Measurements from ENCODE around the gene CHML.

CHML gene

DNA sequence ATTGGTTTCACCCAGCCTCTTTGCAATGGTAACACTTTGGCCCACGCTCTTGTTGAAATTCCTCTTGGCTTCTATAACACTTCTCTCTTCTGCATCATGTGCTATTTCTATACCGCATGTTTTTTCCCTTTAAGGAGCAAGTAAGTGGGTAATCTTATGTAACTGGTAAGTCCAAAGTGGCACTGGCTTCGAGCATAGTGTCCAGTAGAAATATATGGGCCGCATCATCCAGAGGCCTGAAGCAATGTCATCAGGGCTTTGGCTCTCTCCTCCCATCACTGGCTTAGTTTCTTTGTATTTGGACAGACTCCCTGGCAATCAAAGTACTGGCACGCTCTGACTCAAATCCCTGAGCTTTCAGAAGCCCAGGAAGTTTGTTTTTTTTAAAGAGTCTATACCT is 17.5 kb downstream of the CHML start:
- no peak for DNase-seq (ENCODE audit: low read depth, low spot score)

DNA sequence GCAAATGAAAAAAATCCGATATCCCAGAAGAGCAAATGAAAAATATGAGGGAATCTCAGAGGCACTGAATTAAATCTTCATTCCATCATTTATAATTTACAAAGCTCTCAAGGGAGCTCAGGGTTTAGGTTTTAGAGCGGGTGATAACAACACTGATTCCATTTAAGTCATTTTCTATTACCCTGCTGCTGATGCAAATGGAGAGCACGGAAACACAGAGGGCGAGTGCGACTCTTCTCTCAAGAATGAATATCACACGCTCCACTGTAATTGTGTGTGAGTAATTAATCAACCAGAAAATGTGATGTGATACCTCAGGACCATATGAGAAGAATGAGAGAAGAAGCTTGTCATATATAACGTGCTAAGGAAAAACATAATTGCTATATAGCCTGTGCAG is 22.7 kb downstream of the CHML start:
- no peak for DNase-seq (ENCODE audit: low read depth, low spot score)

DNA sequence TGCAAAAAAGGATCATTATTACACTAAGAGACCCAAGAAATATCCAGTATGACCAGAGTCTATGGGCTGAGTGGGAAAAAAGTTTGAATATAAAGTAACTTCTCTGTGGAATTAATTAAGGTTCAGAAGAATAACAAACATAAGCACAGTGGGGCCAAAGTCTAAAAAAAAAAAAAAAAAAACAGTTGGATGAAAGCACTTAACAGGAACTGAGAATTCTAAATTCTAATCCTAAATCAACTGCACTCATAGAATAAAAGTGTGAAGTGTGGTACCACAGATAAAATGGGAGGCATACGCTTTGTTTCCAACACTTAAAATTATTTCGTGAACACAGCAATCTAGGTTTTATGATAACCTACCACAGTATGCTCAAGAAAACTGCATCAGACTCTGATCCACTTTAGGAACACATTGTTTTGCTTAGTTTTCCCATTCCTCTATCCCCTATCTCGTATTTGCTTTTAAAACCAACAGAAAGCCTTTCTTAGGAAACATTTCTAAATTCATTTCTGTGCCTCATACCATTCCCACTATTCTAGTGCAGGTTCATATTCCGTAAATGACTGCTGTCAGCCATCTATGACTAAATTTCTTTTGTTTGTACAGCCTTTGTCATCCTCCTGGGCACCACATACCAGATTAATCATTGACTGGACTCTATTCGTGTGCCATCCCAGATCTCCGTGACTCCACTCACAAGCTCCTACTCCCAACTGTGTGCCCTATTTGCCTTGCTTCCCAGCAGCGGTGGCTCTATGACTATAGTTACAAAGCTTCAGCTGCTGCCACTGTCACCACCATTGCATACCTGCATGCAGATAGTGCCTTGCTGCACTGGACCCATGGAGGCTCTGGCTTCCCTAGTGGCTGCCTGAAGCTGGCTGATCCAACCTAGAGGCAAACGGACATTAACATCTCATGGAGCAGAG is 24.9 kb downstream of the CHML start:
- no peak for DNase-seq (ENCODE audit: low read depth, low spot score)

DNA sequence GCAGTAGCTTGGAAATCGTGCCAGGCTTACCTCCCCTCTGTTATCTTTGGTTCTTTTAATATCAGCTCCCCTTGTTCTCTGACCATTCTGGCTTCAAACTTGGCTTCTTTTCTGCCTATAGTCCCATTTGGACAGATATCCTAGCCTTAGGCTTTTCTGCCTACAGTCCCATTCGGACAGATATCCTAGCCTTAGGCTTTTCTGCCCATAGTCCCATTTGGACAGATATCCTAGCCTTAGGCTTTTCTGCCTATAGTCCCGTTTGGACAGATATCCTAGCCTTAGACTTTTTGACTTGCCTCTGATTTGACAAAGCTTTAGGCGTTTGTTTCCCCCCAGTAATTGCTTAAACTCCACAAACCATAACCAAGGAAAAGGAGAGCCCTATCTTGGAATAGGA is 25.6 kb downstream of the CHML start:
- no peak for DNase-seq (ENCODE audit: low read depth, low spot score)

GRCh38 chr1:241614144-241614543 is 26.0 kb downstream of the CHML start:
- no peak for DNase-seq (ENCODE audit: low read depth, low spot score)

DNA sequence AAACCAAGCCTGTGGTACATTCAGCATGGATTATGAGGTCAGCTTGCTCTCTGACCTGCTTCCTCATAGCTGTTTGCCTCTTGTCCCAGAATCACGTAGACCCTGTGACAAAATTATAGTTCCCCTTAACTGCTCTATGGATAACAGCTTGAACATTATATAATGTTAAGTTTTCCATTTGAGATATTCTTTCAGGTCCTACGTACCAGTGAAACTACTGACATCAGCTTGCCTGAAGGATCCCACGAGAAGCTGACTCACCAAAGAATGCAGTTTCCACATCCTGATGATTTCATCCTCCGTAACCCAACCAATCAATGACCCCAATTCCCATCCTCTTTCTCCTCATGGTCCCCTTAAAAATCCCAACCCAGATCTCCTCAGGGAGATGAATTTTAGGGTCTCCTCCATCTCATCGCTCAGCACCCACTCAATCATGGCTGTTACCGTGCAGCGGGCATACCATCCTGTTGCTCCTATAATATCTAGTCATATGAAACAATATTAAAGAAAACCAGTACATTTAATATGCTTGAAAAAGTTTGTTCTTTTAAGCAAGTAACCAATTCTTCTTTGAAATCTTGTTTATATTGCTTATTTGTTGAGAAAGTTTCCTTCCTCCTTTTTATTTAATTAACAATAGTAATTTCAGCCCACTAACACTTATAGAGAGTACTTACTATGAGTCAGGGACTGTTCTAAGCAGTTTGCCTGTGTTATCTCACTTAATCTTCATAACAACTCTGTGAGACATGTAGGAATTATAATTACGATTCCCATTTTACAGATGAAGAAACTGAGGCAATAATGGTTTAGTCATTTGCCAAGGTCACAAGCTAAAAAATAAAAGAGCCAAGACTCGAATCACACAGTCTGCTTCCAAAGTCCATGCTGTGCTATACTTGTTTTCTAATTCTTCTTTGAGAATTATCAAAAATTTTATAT is 27.4 kb downstream of the CHML start:
- DNase-seq (ENCODE audit: low read depth, low spot score) = no peak

DNA sequence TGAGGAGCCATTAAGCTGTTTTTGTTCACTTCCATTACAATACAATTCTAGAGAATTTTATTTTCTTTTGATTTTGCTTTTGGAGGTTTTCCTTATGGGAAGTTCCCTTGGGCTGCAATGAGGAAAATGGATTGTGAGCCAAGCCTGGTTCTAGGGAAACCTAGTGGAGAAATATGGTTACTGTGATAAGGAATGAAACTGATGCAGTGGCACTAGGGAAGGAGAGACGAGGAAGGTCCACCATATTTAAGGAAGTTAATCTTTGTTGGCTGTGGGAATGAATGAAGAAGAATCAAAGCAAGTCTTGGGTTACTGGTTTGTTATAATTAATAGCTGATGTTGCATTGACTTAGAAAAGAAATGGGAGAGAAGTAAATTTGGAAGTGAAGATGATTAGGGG is 28.4 kb downstream of the CHML start:
- no peak for DNase-seq (ENCODE audit: low read depth, low spot score)

GRCh38 chr1:241611063-241611462 is 29.1 kb downstream of the CHML start:
- peak; percentile 37 for DNase-seq (ENCODE audit: low read depth, low spot score)

DNA sequence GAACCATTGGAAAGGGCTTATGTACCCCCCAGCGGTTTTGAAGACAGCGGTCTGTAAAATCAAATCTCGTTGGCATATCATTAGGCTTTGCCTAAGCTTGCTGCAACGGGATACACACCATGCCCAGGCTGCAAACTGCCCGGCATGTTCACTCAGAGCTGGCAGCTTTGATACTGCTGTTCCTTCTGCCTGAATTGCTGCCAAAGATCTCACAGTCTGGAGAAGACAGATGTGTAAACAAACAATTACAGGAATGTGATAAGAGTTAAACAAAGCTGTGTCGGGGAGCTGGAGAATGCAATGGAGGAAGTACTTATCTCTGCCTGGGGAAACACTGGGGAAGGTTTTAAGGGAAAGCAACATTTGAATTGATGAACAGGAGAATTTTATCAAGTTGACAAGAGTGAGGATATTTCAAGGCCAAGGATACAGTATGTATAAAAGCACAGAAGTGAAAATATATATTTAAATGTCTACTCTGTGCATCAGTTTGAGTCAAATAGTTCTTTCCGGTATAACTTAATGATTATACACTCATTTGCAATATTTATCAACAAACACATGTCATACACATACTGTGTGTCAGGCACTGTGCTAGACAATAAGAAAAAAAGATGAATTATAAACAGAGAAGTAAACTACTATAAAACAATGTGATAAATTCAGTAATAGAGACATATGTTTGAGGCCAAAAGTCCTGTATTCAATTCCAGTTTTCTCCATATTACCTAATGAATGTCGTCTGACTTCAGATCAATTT is 29.9 kb downstream of the CHML start:
- DNase-seq (ENCODE audit: low read depth, low spot score) = peak; percentile 21

GRCh38 chr1:241608379-241609033 is 31.7 kb downstream of the CHML start:
- DNase-seq (ENCODE audit: low read depth, low spot score) = no peak

DNA sequence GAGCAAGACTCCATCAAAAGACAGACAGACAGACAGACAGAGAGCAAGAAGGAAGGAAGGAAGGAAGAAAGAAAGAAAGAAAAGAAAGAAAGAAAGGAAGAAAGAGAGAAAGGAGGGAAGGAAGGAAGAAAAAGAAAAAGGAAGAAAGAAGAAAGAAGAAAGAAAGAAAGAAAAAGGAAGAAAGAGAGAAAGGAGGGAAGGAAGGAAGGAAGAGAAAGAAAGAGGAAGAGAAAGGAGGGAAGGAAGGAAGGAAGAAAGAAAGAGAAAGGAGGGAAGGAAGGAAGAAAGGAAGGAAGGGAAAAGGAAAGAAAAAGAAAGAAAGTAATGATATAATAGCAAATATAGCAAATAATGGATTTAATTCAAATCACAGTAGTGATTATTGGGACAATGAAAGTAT is 32.7 kb downstream of the CHML start:
- no peak for DNase-seq (ENCODE audit: low read depth, low spot score)

- DNase-seq (ENCODE audit: low read depth, low spot score) = no peak
Measured at GRCh38 chr1:241606544-241606943, 33.6 kb downstream of the CHML start.

GRCh38 chr1:241605146-241605805 is 34.9 kb downstream of the CHML start:
- peak; percentile 33 for DNase-seq (ENCODE audit: low read depth, low spot score)

DNA sequence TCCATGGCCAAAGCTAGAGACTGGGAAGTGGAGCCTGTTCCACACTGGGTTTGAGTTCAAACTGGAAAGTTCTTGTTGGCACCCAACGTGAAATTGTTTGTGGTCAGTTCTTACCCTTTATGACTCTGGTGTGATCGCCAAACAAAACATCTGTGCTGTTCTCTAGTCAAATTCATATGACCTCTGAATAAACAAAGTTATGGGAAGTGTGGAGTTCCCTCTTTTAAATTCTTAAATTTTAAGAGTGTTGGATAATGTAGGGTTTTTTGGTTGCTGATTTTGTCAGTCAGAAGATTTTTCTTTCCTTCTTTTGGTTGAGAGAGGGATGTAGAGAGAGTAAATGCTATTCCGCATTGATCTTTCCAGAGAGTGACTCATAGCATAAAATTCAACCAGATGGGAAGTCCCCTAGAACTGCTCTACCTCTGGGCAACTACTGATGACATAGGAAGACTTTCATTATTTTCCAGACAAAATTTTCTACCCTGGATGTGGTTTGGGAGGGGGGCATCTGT is 36.4 kb downstream of the CHML start:
- DNase-seq (ENCODE audit: low read depth, low spot score) = no peak

DNA sequence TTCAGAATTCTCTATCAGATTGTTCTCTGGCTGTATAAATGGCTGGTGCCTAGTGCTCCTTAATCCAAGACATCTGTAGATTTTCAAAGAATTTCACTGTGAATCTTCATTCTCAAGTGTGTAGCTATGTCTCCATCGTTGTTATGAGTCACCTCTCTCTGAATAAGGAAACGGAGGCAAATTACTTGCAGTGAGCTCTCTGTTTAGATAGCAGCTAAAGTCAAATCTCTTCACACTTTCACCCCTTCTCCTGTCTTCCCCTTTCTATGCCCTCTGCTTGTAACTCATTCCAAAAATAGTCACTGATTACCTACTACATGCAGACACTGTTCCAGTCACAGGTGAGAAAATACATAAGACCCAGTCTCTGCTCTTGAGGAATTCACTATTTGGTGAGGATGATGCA is 39.7 kb downstream of the CHML start:
- no peak for DNase-seq (ENCODE audit: low read depth, low spot score)

DNA sequence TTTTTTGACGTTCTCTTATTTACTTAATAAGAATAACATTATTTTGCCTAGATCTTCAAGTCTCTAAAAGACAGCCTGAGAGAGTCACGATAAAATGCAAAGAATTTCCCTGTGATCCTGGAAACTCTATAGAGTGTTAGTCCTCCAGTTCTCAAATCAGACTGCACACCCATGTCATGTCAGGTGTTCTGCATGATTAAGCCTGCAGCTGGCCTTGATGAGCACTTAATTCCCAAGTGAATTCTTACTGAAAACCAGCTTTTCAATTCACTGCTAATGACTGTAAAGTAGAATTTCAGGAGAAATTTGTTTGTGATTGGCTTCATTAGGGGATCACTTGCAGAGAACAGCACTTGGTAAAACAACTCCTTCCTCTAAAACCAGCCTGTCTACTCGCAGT is 41.9 kb downstream of the CHML start:
- no peak for DNase-seq (ENCODE audit: low read depth, low spot score)

DNA sequence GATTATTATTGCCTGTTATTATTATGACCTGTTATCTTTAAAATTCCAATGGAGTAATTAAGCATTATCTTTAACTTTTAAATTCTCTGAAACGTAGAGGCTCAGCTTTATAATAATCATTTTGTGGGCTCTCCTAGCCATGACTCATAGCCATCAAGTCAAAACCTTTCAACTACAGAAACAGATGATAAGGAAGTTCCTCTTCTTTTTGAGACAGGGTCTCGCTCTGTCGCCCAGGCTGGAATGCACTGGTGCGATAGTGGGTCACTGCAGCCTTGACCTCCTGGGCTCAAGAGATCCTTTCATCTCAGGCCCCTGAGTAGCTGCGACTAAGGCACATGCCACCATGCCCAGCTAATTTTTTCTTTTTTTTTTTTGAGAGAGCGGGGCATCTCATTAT is 43.5 kb downstream of the CHML start:
- DNase-seq (ENCODE audit: low read depth, low spot score) = no peak

DNA sequence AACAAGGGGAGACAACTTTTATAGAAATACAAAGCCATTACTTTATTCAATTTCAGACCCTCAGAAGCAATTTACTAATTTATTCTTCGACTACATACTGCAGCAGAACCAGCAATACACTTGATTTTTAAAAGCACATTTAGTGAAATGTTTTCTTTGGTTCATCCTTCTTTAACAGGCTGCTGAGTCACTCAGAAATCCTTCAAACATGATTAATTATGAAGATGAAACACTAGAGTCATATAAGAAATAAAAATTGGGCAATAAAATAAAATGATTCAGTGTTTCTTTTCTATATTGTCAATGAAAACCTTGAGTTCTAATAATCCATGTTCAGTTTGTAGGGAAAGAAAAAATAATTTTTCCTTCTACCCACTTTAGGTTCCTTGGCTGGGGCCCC is 47.0 kb downstream of the CHML start:
- DNase-seq (ENCODE audit: low read depth, low spot score) = no peak

DNA sequence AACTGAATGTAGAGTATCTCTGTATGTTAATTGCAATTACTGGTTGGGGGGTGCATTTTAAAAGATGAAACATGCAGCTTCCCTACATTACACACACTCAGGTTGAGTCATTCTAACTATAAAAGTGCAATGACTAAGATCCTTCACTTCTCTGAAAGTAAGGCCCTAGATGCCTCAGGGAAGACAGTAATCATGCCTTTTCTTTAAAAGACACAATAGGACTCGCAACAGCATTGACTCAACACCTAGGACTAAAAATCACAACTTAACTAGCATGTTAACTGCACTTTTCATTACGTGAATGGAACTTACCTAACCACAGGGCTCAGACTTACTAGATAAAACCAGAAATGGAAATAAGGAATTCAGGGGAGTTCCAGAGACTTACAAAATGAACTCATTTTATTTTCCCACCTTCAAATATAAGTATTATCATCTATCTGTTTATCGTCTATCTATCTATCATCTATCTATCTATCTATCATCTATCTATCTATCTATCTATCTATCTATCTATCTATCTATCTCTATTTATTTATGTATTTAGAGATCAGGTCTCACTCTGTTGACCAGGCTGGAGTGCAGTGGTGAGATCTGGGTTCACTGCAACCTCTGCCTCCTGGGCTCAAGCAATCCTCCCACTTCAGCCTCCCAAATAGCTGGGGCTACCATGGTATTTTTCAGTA is 47.8 kb downstream of the CHML start:
- DNase-seq (ENCODE audit: low read depth, low spot score) = no peak

DNA sequence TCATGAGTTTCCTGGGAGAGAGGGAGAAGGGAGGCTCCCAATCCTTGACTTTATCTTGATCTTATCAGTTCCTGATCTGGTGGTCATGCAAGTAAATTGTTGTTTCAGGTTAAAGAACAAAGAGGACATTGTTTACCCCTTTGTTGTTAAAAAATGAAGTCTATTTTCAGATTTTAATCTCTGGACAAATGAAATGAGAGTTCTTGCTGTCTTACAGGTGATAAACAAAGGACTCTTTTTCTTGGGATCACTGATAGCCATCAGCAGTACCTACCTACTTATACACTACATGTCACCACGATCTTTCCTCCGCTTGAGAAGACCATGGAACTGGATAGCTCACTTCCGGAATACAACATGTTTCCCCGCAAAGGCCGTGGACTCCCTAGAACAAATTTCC is 48.4 kb downstream of the CHML start:
- DNase-seq (ENCODE audit: low read depth, low spot score) = no peak
